AG08395 (cell line): ENCODE data around the gene SPDEF.

Experiments used
- DNase-seq: peaks from one replicate; pipeline ENCODE4 v3.0.0; 2012; ENCODE audit warnings: mixed read lengths, low spot score

Gene SPDEF

GRCh38 chr6:34562861-34563512 lies 6.9 kb upstream of the SPDEF start:
- no peak for DNase-seq

- DNase-seq: no peak
Observed at GRCh38 chr6:34562350-34562749, 6.2 kb upstream of the SPDEF start.

- DNase-seq: no peak
Observed at GRCh38 chr6:34561227-34561530, 5.0 kb upstream of the SPDEF start.

- peak; percentile 33 for DNase-seq
Observed at GRCh38 chr6:34560366-34561226, 4.5 kb upstream of the SPDEF start.

GRCh38 chr6:34559651-34560365 lies 3.7 kb upstream of the SPDEF start:
- no peak for DNase-seq

GRCh38 chr6:34558172-34558714 lies 2.1 kb upstream of the SPDEF start:
- no peak for DNase-seq

- no peak for DNase-seq
Observed at GRCh38 chr6:34557228-34557627, 1.1 kb upstream of the SPDEF start.

- no peak for DNase-seq
Observed at GRCh38 chr6:34556493-34556892, 364 bp upstream of the SPDEF start.

- no peak for DNase-seq
Observed at GRCh38 chr6:34555328-34555727, 801 bp downstream of the SPDEF start.

- DNase-seq: no peak
Observed at GRCh38 chr6:34555007-34555322, 1.2 kb downstream of the SPDEF start.

- no peak for DNase-seq
Observed at GRCh38 chr6:34554291-34555006, 1.7 kb downstream of the SPDEF start.

GRCh38 chr6:34553750-34554149 lies 2.4 kb downstream of the SPDEF start:
- DNase-seq: no peak

- DNase-seq: no peak
Observed at GRCh38 chr6:34553146-34553545, 3.0 kb downstream of the SPDEF start.

GRCh38 chr6:34552620-34553019 lies 3.5 kb downstream of the SPDEF start:
- DNase-seq: no peak

GRCh38 chr6:34551720-34552119 lies 4.4 kb downstream of the SPDEF start:
- DNase-seq: no peak

- no peak for DNase-seq
Observed at GRCh38 chr6:34549804-34550202, 6.3 kb downstream of the SPDEF start.

- no peak for DNase-seq
Observed at GRCh38 chr6:34549026-34549803, 6.9 kb downstream of the SPDEF start.

GRCh38 chr6:34547701-34548644 lies 8.2 kb downstream of the SPDEF start:
- DNase-seq: no peak

GRCh38 chr6:34546551-34547321 lies 9.4 kb downstream of the SPDEF start:
- no peak for DNase-seq
